HG03280 (cell line): ENCODE measurements around the gene PAPOLG.
A peak's percentile ranks its signal among the peaks of the same experiment; 100 is the strongest.
"Not testable (repeated sequence)": the region's sequence is repeated elsewhere in the genome, so short reads cannot be mapped to it uniquely, and the experiment has no call there.

Experiments used
- ATAC-seq: cut with Tn5 transposase; IDR thresholded peaks from one replicate; pipeline ENCODE4 v1.9.1; 2021; ENCODE audit warnings: mild to moderate bottlenecking, moderate library complexity; ENCODE audit not compliant: unreplicated experiment

The PAPOLG gene

DNA sequence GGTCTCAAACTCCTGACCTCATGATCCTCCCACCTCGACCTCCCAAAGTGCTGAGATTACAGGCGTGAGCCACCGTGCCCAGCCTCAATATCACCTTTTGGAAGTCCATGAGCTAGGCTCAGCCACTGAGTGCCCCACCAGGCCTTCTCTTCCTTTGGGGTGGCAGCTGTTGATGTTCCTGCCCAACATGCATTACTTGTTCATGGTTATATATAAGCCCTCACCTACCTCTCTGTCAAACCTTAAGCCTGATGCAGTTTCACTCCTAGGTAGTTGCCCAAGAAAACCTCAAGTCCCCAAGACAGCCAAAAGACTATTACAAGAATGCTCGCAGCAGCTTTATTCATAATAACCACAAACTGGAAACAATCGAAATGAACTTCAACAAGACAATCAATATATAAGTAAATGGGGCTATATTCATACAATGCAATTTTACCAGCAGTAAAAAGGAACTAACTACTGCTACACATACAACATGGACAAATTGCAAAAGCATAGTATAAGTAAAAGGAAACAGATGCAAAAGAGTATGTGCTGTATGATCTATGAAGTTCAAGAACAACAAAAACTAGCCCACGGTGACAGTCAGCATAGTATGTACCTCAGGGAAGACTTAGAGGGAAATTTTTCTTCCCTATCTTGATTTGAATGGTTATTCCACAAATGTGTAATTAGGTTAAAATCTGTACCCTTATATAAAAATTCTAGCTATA, 65.7 kb downstream of the PAPOLG start:
- ATAC-seq: no peak

DNA sequence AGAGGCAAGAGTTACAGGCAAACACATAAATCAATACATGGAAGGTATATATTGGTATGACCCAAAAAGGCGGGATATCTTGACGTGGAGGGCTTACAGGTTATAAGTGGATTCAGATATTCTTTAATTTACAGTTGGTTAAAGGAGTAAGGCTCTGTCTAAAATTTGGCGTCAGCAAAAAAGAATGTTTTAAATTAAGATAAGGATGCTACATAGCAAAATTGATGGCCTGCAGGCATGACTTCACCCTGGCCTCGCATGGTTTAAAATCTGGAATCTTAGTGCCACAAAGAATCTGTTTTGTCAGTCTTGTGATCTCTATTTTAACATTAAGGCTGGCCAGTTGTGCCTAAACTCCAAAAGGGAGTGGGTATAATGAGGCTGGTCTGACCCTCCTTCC, 66.9 kb downstream of the PAPOLG start:
- ATAC-seq: no peak

DNA sequence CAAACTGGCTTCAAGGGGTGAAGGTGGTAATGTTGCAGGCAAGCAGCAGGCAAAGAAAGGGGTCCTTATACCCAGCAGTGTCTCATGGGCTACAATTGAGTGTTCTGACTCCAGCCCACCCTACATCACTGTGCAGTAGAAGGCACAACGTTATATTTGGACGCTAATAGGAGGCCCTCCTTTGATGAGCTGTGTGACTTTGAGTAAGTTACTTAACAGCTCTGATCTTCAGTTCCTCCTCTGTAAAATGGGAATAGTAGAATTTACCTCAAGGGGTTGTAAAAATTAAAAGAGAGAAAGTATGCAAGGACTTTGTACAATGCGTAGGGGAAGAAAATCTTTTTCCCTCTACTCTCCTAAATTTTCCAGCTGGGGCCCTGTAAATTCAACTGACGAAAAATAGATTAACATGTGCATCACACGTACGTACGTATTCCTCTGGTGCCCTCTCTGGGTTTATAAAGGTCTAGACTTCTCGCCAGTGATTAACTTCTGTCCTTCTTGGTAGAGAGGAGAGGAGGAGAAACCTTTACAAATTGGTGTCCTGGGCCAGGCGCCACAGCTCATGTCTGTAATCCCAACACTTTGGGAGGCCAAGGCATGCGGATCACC, 67.7 kb downstream of the PAPOLG start:
- ATAC-seq: no peak

DNA sequence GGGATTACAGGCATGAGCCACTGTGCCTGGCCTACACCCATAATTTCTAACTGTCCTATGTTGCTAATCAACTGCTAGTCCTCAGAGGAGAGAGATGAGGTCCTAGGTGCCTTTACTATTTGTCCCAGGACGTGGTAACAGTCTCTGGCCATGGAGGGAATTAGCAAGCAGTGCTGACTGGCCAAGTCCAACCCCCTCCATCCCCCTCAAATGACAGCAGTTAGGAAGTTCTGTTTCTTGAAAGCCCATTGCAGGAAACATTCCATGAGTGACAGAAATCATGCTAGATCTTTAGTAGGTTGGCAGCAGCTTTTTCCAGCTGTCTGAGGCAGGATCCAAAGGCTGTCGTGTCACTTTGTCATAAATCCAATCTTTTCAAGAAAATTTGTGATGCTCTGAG, 69.6 kb downstream of the PAPOLG start:
- no peak for ATAC-seq

DNA sequence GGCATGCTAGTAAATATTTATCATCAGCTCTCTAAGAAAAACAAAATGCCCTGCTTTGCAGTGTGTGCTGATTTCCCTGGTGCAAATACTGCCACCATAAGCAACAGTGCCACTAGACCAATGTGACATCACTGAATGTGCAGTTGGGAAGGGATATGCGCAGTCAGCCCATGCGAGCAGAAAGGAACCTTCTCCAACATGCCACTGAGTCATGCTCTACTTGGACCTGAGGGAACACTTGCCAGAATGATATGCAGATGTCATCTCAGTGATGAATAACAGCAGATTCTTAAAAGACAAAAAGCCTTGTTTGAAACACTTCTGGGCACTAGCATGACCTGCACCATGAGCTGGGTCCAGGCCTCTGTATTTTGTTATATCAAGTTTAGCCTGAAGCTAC, 70.0 kb downstream of the PAPOLG start:
- ATAC-seq: no peak

DNA sequence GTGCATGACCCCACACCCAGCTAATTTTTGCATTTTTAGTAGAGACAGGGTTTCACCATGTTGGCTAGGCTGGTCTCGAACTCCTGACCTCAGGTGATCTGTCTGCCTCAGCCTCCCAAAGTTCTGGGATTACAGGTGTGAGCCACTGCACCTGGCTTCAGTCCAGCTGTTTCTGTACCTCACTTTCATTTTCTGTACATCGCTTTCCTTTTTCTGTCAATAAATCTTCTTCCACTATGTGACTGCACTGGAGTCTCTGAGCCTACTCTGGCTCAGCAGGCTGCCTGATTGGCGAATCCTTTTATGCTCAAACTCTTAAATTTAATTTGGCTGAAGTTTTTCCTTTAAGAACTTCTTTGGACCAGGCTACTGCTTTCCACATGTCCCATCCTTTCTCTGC, 70.8 kb downstream of the PAPOLG start:
- not testable (repeated sequence) for ATAC-seq

DNA sequence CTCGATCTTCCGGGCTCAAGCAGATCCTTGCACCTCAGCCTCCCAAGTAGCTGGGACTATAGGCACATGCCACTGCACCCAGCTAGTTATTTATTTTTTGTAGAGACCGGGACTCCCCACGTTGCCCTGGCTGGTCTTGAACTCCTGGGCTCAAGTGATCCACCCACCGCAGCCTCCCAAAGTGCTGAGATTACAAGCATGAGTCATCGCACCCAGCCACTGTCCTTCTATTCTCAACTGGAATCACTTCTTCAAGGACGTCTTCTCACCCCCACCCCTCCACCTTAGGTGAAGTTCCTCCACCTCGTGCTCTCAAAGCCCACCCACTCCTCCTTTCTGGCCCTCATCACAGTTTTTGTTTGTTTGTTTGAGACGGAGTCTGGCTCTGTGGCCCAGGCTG, 71.3 kb downstream of the PAPOLG start:
- ATAC-seq: no peak

DNA sequence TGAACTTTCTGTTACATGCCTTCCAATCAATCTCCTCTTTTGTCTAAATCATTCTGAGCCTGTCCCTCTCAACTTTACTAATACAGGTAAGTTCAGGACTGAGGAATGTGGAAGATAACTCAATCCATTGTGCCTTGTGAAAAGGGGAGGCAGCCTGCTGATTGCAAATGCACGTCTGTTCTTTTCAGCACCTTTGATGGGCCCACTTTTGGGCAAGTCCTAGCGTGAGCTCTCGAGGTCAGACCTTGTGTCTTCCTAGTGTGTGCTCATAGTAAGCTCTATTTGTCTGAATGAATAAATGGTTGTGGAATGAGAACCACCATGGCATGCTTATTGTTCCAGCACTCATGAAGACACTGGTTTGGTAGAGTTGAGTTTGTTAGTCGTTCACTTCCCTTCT, 74.9 kb downstream of the PAPOLG start:
- ATAC-seq: no peak

DNA sequence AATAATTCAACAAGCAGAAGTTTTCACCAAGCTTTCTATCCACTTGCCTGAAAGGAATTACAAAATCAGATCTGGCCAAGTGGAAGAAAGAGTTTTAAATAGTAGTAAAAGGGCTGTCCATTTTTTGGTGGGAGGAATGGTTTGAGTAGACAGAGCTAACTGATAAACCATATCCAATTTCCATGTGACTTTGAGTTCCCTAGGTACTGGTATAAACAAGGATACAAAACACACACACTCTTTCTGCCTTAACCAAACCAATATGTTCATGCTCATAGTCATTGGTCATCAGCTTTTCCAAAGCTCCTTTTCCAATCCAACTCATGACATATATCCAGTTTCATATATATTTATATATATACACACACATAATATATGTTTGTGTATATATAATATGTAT, 75.9 kb downstream of the PAPOLG start:
- ATAC-seq: no peak

DNA sequence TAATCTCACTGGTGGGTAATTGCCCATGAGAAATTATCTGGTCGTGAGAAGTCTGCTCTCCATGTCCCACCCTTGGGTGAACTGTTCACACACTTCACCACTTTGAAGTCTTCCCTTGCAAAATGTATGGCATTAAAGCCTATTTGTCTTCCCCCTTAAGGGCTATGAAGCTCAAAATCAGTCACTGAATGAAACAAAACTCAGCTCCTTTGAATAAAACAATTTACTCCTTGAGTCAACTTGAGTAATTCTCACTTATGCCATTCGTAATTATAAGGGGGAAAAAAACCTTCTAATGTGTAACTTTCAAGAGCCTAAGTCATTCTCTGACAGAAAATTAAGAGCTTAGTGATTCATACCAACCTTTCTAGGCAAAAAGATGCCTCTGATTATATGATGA, 76.6 kb downstream of the PAPOLG start:
- no peak for ATAC-seq

DNA sequence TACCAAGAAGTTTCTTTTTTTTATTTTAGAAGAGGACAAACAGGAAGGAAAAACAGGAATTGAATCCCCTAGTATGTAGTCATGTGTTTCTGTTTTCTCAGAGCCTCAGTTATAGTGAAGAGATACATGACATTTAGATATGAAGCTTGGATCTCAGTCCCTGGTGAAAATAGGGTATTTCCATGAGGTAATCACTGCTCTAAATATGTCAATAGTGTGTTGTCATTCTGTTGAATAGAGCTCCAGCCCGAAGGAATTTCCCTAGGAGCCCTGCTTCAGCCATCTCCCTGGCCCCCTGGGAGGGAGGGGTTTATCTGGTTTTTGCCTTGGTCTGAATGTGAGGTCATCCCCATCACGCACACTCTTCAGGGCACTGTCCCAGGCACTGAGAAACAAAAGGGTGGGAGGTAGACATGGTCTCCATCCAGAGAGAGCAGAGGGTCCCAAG, 78.2 kb downstream of the PAPOLG start:
- no peak for ATAC-seq

DNA sequence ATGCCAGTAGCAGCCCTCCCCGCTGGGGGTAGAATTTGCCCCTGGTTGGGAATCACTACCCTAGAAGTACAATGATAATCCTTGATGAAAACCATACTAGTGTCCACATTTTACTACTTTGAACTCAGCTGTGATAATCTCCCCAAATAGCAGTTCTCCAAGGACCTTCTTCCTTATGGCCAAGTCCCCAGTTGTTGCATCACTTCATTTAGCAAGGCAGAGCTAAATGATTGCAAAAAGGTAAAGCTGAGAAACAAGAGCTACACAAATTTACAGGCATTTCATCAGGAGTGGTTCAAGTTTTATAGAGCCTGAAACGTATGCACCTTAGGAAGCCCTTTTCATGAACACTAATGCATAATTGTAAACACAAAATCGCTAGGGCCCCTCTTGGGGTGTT, 80.4 kb downstream of the PAPOLG start:
- no peak for ATAC-seq

DNA sequence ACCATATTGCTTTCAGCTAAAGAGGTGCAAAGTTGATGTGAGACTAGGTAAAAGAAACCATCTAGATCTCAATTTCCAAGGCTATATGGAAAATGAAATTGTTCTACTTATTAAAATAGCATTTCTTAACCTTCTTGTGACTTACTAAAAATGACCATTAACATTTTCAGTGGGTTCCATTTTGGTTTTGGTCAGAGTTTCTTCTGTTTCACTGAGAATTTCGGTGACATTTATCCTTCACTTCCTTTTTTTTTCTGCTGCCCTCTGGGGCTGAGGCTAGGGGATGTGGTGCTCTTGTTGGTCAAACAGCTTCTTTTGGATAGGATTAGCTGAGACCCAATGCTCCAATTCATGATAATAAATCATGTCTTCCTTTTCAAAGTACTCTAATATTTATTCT, 81.1 kb downstream of the PAPOLG start:
- ATAC-seq: no peak

DNA sequence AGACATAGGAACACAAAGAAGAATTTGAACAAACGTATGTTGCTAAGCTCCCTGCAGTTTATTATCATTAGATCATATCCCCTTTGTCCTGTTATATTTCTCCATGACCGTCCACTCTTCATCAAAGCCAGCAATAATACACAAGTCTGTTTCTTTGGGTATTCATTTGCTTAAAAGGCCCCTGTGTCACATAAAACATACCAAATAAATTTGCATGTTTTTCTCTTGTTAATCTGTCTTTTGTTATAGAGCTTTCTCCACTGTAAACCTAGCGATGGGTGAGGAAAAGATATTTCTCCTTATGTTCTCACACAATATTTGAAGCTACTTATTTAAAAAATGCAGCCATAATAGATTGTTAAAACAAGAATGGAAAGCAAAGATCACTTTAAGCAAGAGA, 82.4 kb downstream of the PAPOLG start:
- ATAC-seq: no peak

DNA sequence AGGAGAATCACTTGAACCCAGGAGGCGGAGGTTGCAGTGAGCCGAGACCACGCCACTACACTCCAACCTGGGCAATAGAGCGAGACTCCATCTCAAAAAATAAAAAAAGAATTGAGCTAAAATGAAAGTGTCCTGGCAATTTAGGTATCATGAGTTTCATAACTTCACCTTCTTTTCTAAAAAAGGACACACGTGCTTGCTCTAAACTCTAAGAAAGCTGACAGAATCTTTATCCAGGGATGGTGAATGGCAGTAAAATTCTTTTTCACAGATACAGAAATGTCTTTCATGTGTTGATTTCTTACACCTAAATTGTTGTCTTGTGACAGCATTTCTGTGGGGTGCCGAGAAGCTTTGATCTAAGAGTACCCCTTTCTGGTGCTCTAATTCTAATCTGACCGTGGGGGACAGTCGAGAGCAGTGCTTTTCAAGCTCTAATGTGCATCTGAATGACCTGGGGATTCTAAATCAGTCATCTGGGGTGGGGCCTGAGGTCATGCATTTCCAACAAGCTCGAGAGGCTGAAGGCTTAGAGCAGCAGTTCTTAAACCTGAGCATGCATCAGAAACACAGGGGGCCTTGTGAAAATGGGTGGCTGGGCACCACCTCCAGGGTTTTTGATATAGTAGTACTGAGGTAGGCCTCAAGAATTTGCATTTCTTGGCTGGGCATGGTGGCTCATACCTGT, 83.2 kb downstream of the PAPOLG start:
- ATAC-seq: peak; percentile 39

DNA sequence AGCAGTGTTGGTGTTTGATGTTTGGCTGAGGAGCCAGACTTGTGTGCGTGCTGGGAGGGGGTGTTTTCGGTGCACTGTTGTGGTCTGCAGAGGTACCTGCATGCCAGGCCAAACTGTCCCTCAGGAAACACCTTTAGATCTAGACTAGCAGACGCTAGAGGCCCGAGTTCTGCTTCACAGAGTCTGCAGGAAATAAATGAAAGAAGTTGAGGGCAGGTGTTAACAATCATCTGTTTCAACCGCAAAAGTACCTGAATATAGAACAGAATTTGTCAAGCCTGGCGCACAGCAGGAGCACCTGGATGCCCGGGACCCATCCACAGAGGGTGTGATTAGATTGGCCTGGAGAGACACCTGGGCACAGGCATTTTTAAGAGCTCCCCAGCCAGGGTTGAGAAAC, 84.8 kb downstream of the PAPOLG start:
- peak; percentile 48 for ATAC-seq

DNA sequence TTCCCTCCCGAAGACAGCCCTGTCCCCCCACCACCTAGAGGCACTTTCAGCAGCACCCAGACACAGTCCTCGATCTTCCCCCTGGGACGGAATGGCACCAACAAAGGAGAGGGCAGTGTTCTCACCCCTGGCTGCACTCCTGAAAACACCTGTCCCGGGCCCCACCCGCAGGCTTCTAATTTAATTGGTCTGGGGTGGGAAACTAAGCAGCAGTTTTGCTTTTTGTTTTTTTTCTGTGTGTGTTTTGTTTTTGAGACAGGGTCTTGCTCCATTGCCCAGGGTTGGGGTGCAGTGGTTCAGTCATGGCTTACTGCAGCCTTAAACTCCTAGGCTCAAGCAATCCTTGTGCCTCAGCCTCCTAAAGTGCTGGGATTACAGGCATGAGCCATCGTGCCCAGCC, 86.9 kb downstream of the PAPOLG start:
- no peak for ATAC-seq

DNA sequence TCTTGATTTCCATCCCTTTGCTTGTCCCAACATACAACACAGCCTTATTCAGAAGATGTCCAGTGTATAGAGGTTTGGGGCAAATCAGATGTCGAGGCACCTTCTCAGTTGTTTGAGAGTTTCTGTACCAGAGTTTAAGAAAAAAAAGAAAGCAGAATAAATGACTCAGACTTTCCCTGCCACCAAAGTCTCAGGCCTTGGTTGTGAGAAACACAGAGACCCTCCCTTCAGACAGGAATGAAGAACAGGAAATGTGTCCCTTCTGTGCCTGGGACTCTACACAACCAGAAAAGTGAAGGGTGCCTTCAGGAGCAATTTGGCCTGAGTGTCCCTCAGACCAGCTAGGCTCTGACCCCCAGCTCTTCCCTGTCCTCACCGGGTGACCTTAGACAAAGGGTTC, 88.0 kb downstream of the PAPOLG start:
- no peak for ATAC-seq

DNA sequence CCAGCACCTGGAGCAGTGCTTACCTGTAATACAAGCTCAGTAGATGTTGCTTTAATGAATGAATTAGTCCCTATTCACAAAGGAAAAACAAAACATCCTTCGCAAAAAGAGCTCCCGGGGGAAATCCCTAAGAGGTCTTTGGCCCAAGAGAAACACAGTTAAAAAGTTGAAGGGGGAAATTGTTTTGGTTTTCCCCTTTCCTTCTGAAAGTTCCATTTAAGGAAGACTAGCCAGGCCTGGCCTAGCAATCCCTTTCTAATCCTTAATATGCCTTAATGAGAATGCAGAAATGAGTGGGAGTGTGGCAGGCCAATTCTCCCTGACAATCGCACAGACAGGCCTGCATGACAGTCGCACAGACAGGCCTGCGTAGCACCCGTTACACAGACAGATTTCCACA, 91.8 kb downstream of the PAPOLG start:
- ATAC-seq: no peak
